ENCODE data around the gene OSBPL1A. TPM values are rescaled to one million over a fixed set of nuclear protein-coding genes. Genes with fewer than 3 reads are reported as not detected.

Gene OSBPL1A
- total RNA-seq, 1 experiment from 2014 or later: 21.5 TPM

DNA sequence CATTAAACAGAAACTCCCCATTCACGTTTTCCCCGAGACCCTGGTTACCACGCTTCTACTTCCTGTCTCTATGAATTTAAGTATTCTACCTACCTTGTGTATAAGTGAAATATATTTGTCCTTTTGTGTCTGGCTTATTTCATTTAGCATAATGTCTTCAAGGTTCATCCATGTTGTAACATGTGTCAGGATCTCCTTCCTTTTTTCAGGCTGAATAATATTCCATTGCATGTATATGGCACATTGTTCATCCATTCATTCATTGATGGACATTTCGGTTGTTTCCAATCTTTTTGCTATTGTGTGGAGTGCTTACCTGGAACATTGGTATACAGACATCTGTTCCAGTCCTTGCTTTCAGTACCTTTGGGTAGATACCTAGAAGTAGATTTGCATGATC is 276.9 kb downstream of the OSBPL1A start:
- TF ChIP-seq, protein P1, sequence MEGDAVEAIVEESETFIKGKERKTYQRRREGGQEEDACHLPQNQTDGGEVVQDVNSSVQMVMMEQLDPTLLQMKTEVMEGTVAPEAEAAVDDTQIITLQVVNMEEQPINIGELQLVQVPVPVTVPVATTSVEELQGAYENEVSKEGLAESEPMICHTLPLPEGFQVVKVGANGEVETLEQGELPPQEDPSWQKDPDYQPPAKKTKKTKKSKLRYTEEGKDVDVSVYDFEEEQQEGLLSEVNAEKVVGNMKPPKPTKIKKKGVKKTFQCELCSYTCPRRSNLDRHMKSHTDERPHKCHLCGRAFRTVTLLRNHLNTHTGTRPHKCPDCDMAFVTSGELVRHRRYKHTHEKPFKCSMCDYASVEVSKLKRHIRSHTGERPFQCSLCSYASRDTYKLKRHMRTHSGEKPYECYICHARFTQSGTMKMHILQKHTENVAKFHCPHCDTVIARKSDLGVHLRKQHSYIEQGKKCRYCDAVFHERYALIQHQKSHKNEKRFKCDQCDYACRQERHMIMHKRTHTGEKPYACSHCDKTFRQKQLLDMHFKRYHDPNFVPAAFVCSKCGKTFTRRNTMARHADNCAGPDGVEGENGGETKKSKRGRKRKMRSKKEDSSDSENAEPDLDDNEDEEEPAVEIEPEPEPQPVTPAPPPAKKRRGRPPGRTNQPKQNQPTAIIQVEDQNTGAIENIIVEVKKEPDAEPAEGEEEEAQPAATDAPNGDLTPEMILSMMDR (IDR thresholded peaks at IDR 0.05; ENCODE audit: unreplicated experiment): no peak
- Mint-ChIP-seq H3K4me3 (ENCODE audit: unreplicated experiment) (no peak overlapping the region), H3K9me3 (ENCODE audit: unreplicated experiment) (no peaks in the 10 kb centered on the region), H3K4me1 (ENCODE audit: insufficient read depth, unreplicated experiment) (no peaks in the 10 kb centered on the region), H3K36me3 (ENCODE audit: insufficient read depth, unreplicated experiment) (peaks cover 33% of the 10 kb centered on the region), H3K27me3 (ENCODE audit: insufficient read depth, unreplicated experiment) (no peaks in the 10 kb centered on the region), H3K27ac (ENCODE audit: low read depth, unreplicated experiment) (no peak overlapping the region)
- BruUV-seq (replicated peaks): no TSS peak
- CTCF ChIA-PET: interaction anchor here (1.0 to 2.3 kb wide), 8 partner anchors 18 to 202 kb away, joined by 3 to 15 read pairs (median 4); partner anchors contain the start of gene CABYR
- DNase-seq (ENCODE audit: unreplicated experiment): no peak
- intact Hi-C loops (cut with micrococcal nuclease): no loop called here
- POLR2A ChIA-PET: interaction anchor here (0.8 kb wide), 1 partner anchor 176 kb away, joined by 3 read pairs; no protein-coding TSS in a partner anchor

DNA sequence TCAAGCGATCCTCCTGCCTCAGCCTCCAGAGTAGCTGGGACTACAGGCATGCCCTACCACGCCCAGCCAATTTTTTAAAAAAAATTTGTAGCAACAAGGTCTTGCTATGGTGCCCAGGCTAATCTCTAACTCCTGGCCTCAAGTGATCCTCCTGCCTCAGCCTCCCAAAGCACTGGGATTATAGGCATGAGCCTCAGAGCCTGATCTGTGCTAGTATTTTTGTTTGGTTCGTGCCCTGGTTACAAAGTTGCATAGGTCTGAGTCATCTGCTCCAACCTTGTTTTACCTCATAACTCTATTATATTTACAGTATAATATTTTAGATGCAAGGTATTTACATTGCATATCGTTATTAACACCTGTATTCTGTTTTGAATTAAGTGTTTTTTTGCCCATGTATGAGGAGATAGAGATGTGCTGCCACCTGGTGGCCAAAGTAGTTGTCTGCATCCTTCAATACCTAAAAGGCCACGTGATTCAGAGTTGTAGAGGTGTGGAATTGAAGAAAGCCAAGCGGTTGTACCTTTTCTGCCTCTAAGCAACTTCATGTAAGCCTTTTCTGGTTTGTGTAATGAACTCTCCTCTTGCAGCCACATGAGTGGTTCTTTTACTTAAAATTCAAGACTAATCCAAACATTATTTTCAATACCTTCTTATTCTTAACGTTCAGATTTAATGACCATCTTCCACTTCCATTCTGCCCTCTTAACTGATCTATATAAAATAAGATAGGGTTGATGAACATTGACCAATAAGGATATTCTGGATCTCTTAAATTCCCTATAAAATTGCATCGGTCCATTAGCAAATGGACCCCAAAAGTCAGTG is 278.7 kb downstream of the OSBPL1A start:
- POLR2A ChIA-PET: interaction anchor here (0.6 to 1.6 kb wide), 4 partner anchors 104 to 162 kb away, joined by 3 to 7 read pairs (median 3); partner anchors contain the start of gene TTC39C
- Mint-ChIP-seq H3K4me1 (ENCODE audit: insufficient read depth, unreplicated experiment) (peaks cover under 1% of the 10 kb centered on the region), H3K27ac (ENCODE audit: low read depth, unreplicated experiment) (no peak overlapping the region), H3K27me3 (ENCODE audit: insufficient read depth, unreplicated experiment) (no peaks in the 10 kb centered on the region), H3K4me3 (ENCODE audit: unreplicated experiment) (no peak overlapping the region), H3K9me3 (ENCODE audit: unreplicated experiment) (no peaks in the 10 kb centered on the region), H3K36me3 (ENCODE audit: insufficient read depth, unreplicated experiment) (peaks cover 24% of the 10 kb centered on the region)
- intact Hi-C loops (cut with micrococcal nuclease): loop anchor here (1.0 to 5.0 kb wide), 6 partner anchors 102 to 497 kb away; no protein-coding TSS in a partner anchor
- TF ChIP-seq, protein P1 (IDR thresholded peaks at IDR 0.05; ENCODE audit: unreplicated experiment): peak; percentile 75
- CTCF ChIA-PET: interaction anchor here (0.7 to 2.3 kb wide), 30 partner anchors 9 to 307 kb away, joined by 3 to 15 read pairs (median 4); partner anchors contain the start of gene CABYR
- DNase-seq (ENCODE audit: unreplicated experiment): peak; percentile 86
- no TSS peak for BruUV-seq (replicated peaks)

DNA sequence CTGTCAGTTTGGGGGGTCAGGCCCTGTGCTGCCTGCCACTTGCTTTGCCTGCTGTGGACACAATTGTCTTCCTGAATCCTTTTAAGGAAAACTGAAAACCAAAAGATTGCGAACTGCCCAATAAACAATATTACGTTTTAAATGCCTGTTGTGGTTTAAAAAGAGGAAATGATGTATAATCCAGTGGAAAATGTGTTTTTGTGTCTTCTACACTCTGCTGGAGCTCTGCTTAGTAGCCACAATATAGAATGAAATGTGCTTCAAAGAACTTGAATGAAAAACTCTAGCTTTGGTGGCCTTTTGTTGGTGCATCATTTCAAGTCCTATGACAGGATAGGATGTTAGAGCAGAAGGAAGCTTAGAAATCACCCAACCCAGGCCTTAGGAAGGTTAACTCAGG is 282.0 kb downstream of the OSBPL1A start:
- Mint-ChIP-seq H3K36me3 (ENCODE audit: insufficient read depth, unreplicated experiment) (peaks cover 11% of the 10 kb centered on the region), H3K4me3 (ENCODE audit: unreplicated experiment) (no peak overlapping the region), H3K27ac (ENCODE audit: low read depth, unreplicated experiment) (no peak overlapping the region), H3K4me1 (ENCODE audit: insufficient read depth, unreplicated experiment) (peaks cover 20% of the 10 kb centered on the region), H3K27me3 (ENCODE audit: insufficient read depth, unreplicated experiment) (no peaks in the 10 kb centered on the region), H3K9me3 (ENCODE audit: unreplicated experiment) (no peaks in the 10 kb centered on the region)
- no peak for DNase-seq (ENCODE audit: unreplicated experiment)
- ChIA-PET CTCF (interaction anchor here (0.6 to 2.1 kb wide), 4 partner anchors 29 to 178 kb away, joined by 3 to 8 read pairs (median 3); no protein-coding TSS in a partner anchor), POLR2A (interaction anchor here (0.9 to 2.5 kb wide), 2 partner anchors 144 to 157 kb away, joined by 3 to 8 read pairs; no protein-coding TSS in a partner anchor)
- TF ChIP-seq, protein P1 (IDR thresholded peaks at IDR 0.05; ENCODE audit: unreplicated experiment): no peak
- no TSS peak for BruUV-seq (replicated peaks)
- intact Hi-C loops (cut with micrococcal nuclease): loop anchor here (5.0 kb wide), 4 partner anchors 98 to 493 kb away; no protein-coding TSS in a partner anchor

All from MCF 10A (cell line).